Measurements from ENCODE around the gene ATOX1. TPM values are rescaled to one million over a fixed set of nuclear protein-coding genes. Genes with fewer than 3 reads are reported as not detected.
"Not testable (repeated sequence)": the region's sequence is repeated elsewhere in the genome, so short reads cannot be mapped to it uniquely, and the experiment has no call there.

Gene ATOX1
- total RNA-seq, 2 experiments from 2014 or later = 45.2 to 46.6 TPM

GRCh38 chr5:151708126-151708525 lies 50.3 kb downstream of the ATOX1 start:
- Mint-ChIP-seq H3K27ac (no peak overlapping the region), H3K9me3 (ENCODE audit: insufficient read depth) (no peaks in the 10 kb centered on the region), H3K36me3 (ENCODE audit: low read depth) (no peaks in the 10 kb centered on the region), H3K27me3 (ENCODE audit: low read depth) (peaks cover 20% of the 10 kb centered on the region), H3K4me3 (no peak overlapping the region), H3K4me1 (ENCODE audit: low read depth) (no peaks in the 10 kb centered on the region)
- ATAC-seq = no peak
- POLR2A ChIA-PET = no interaction called here
- no peak for DNase-seq
- CTCF ChIA-PET = interaction anchor here (1.3 kb wide), 1 partner anchor 10 kb away, joined by 4 read pairs; no protein-coding TSS in a partner anchor

- POLR2A ChIA-PET = no interaction called here
- H3K36me3 Mint-ChIP-seq (ENCODE audit: low read depth) = no peaks in the 10 kb centered on the region
- DNase-seq = no peak
- no peak overlapping the region for H3K4me3 Mint-ChIP-seq
- no peak overlapping the region for H3K27ac Mint-ChIP-seq
- H3K27me3 Mint-ChIP-seq (ENCODE audit: low read depth) = peaks cover 17% of the 10 kb centered on the region
- H3K9me3 Mint-ChIP-seq (ENCODE audit: insufficient read depth) = no peaks in the 10 kb centered on the region
- no peak for ATAC-seq
- no peaks in the 10 kb centered on the region for H3K4me1 Mint-ChIP-seq (ENCODE audit: low read depth)
- CTCF ChIA-PET = interaction anchor here (1.0 kb wide), 1 partner anchor 29 kb away, joined by 3 read pairs; no protein-coding TSS in a partner anchor
Measured at GRCh38 chr5:151707567-151707966, 50.9 kb downstream of the ATOX1 start.

GRCh38 chr5:151706906-151707305 lies 51.5 kb downstream of the ATOX1 start:
- DNase-seq (no peak), ATAC-seq (no peak)
- Mint-ChIP-seq H3K4me1 (ENCODE audit: low read depth) (no peaks in the 10 kb centered on the region), H3K27ac (no peak overlapping the region), H3K4me3 (no peak overlapping the region), H3K9me3 (ENCODE audit: insufficient read depth) (no peaks in the 10 kb centered on the region), H3K27me3 (ENCODE audit: low read depth) (peaks cover 13% of the 10 kb centered on the region), H3K36me3 (ENCODE audit: low read depth) (no peaks in the 10 kb centered on the region)
- POLR2A ChIA-PET = no interaction called here
- CTCF ChIA-PET = interaction anchor here (1.0 kb wide), 1 partner anchor 30 kb away, joined by 3 read pairs; no protein-coding TSS in a partner anchor

GRCh38 chr5:151703780-151704179 lies 54.7 kb downstream of the ATOX1 start:
- POLR2A ChIA-PET = no interaction called here
- Mint-ChIP-seq H3K4me3 (no peak overlapping the region), H3K27ac (no peak overlapping the region), H3K27me3 (ENCODE audit: low read depth) (peaks cover 2% of the 10 kb centered on the region), H3K36me3 (ENCODE audit: low read depth) (no peaks in the 10 kb centered on the region), H3K9me3 (ENCODE audit: insufficient read depth) (no peaks in the 10 kb centered on the region), H3K4me1 (ENCODE audit: low read depth) (no peaks in the 10 kb centered on the region)
- DNase-seq (no peak), ATAC-seq (no peak)
- CTCF ChIA-PET = interaction anchor here (0.9 to 1.4 kb wide), 3 partner anchors 16 to 67 kb away, joined by 3 to 4 read pairs (median 4); no protein-coding TSS in a partner anchor

- Mint-ChIP-seq H3K27ac (no peak overlapping the region), H3K36me3 (ENCODE audit: low read depth) (no peaks in the 10 kb centered on the region), H3K9me3 (ENCODE audit: insufficient read depth) (no peaks in the 10 kb centered on the region), H3K27me3 (ENCODE audit: low read depth) (peaks cover 2% of the 10 kb centered on the region), H3K4me1 (ENCODE audit: low read depth) (no peaks in the 10 kb centered on the region), H3K4me3 (no peak overlapping the region)
- POLR2A ChIA-PET = no interaction called here
- ATAC-seq (no peak), DNase-seq (no peak)
- CTCF ChIA-PET = interaction anchor here (0.9 to 1.4 kb wide), 3 partner anchors 17 to 68 kb away, joined by 3 to 4 read pairs (median 4); no protein-coding TSS in a partner anchor
Measured at GRCh38 chr5:151703227-151703626, 55.2 kb downstream of the ATOX1 start.

- H3K9me3 Mint-ChIP-seq (ENCODE audit: insufficient read depth) = no peaks in the 10 kb centered on the region
- DNase-seq = no peak
- H3K4me1 Mint-ChIP-seq (ENCODE audit: low read depth) = no peaks in the 10 kb centered on the region
- ChIA-PET CTCF (no interaction called here), POLR2A (no interaction called here)
- no peak for ATAC-seq
- H3K36me3 Mint-ChIP-seq (ENCODE audit: low read depth) = no peaks in the 10 kb centered on the region
- no peak overlapping the region for H3K27ac Mint-ChIP-seq
- peaks cover 2% of the 10 kb centered on the region for H3K27me3 Mint-ChIP-seq (ENCODE audit: low read depth)
- H3K4me3 Mint-ChIP-seq = no peak overlapping the region
Measured at GRCh38 chr5:151700820-151701219, 57.6 kb downstream of the ATOX1 start.

GRCh38 chr5:151700296-151700695 lies 58.1 kb downstream of the ATOX1 start:
- Mint-ChIP-seq H3K36me3 (ENCODE audit: low read depth) (no peaks in the 10 kb centered on the region), H3K9me3 (ENCODE audit: insufficient read depth) (no peaks in the 10 kb centered on the region), H3K27me3 (ENCODE audit: low read depth) (peaks cover 4% of the 10 kb centered on the region), H3K27ac (no peak overlapping the region), H3K4me3 (no peak overlapping the region), H3K4me1 (ENCODE audit: low read depth) (no peaks in the 10 kb centered on the region)
- ChIA-PET CTCF (no interaction called here), POLR2A (no interaction called here)
- ATAC-seq (no peak), DNase-seq (no peak)

GRCh38 chr5:151699071-151699901 lies 59.1 kb downstream of the ATOX1 start:
- POLR2A ChIA-PET = no interaction called here
- H3K9me3 Mint-ChIP-seq (ENCODE audit: insufficient read depth) = no peaks in the 10 kb centered on the region
- ATAC-seq = no peak
- no peaks in the 10 kb centered on the region for H3K4me1 Mint-ChIP-seq (ENCODE audit: low read depth)
- H3K36me3 Mint-ChIP-seq (ENCODE audit: low read depth) = no peaks in the 10 kb centered on the region
- no peak overlapping the region for H3K27ac Mint-ChIP-seq
- H3K27me3 Mint-ChIP-seq (ENCODE audit: low read depth) = peaks cover 4% of the 10 kb centered on the region
- DNase-seq = no peak
- CTCF ChIA-PET = no interaction called here
- no peak overlapping the region for H3K4me3 Mint-ChIP-seq

GRCh38 chr5:151698081-151698480 lies 60.4 kb downstream of the ATOX1 start:
- H3K4me3 Mint-ChIP-seq; POLR2A ChIA-PET; DNase-seq; H3K36me3 Mint-ChIP-seq (ENCODE audit: low read depth); H3K27me3 Mint-ChIP-seq (ENCODE audit: low read depth); ATAC-seq; H3K9me3 Mint-ChIP-seq (ENCODE audit: insufficient read depth); H3K27ac Mint-ChIP-seq; H3K4me1 Mint-ChIP-seq (ENCODE audit: low read depth); CTCF ChIA-PET: not testable (repeated sequence)

GRCh38 chr5:151697452-151697851 lies 61.0 kb downstream of the ATOX1 start:
- Mint-ChIP-seq H3K4me3 (no peak overlapping the region), H3K9me3 (ENCODE audit: insufficient read depth) (no peaks in the 10 kb centered on the region), H3K36me3 (ENCODE audit: low read depth) (no peaks in the 10 kb centered on the region), H3K27ac (no peak overlapping the region), H3K27me3 (ENCODE audit: low read depth) (peaks cover 2% of the 10 kb centered on the region), H3K4me1 (ENCODE audit: low read depth) (no peaks in the 10 kb centered on the region)
- POLR2A ChIA-PET = no interaction called here
- ATAC-seq = no peak
- DNase-seq = no peak
- CTCF ChIA-PET = no interaction called here

- ATAC-seq (no peak), DNase-seq (no peak)
- H3K9me3 Mint-ChIP-seq (ENCODE audit: insufficient read depth) = no peaks in the 10 kb centered on the region
- H3K36me3 Mint-ChIP-seq (ENCODE audit: low read depth) = no peaks in the 10 kb centered on the region
- no peak overlapping the region for H3K27ac Mint-ChIP-seq
- peaks cover 4% of the 10 kb centered on the region for H3K27me3 Mint-ChIP-seq (ENCODE audit: low read depth)
- H3K4me1 Mint-ChIP-seq (ENCODE audit: low read depth) = no peaks in the 10 kb centered on the region
- CTCF ChIA-PET = no interaction called here
- H3K4me3 Mint-ChIP-seq = no peak overlapping the region
- POLR2A ChIA-PET = no interaction called here
Measured at GRCh38 chr5:151696470-151697061, 61.9 kb downstream of the ATOX1 start.

GRCh38 chr5:151695464-151695863 lies 63.0 kb downstream of the ATOX1 start:
- no peaks in the 10 kb centered on the region for H3K9me3 Mint-ChIP-seq (ENCODE audit: insufficient read depth)
- H3K4me1 Mint-ChIP-seq (ENCODE audit: low read depth) = no peaks in the 10 kb centered on the region
- H3K27ac Mint-ChIP-seq = no peak overlapping the region
- ChIA-PET POLR2A (interaction anchor here (1.2 kb wide), 1 partner anchor 76 kb away, joined by 3 read pairs; no protein-coding TSS in a partner anchor), CTCF (no interaction called here)
- no peak overlapping the region for H3K4me3 Mint-ChIP-seq
- H3K27me3 Mint-ChIP-seq (ENCODE audit: low read depth) = peaks cover 8% of the 10 kb centered on the region
- DNase-seq = no peak
- no peak for ATAC-seq
- no peaks in the 10 kb centered on the region for H3K36me3 Mint-ChIP-seq (ENCODE audit: low read depth)
